C4-2B (cell line): ENCODE measurements around the gene CEP72.

Experiments used
- H3K27ac ChIP-seq: fragments of 450-650 bp; 2 replicates; pipeline ENCODE4 v1.5.1; 2017
- CTCF ChIP-seq: fragments of 450-650 bp; conservative IDR thresholded peaks from 2 replicates; pipeline ENCODE4 v1.5.1; 2017; ENCODE audit warnings: mild to moderate bottlenecking
- ZFX ChIP-seq: fragments of 450-650 bp; IDR thresholded peaks from 2 replicates; pipeline ENCODE4 v1.6.1; 2017

CEP72 gene

GRCh38 chr5:663436-664342, 51.5 kb downstream of the CEP72 start:
- peak overlapping the region; percentile 80 for H3K27ac ChIP-seq
- TF ChIP-seq ZFX (no peak), CTCF (peak; percentile 34)

- peak overlapping the region; percentile 80 for H3K27ac ChIP-seq
- peak; percentile 36; the same call in 1 of the 2 replicates for TF ChIP-seq ZFX
- TF ChIP-seq CTCF = peak; percentile 30
These were observed 52.3 kb downstream of the CEP72 start for GRCh38 chr5:664343-664993.

- TF ChIP-seq ZFX = no peak
- TF ChIP-seq CTCF = no peak
- H3K27ac ChIP-seq = peak overlapping the region; percentile 80
These were observed 52.8 kb downstream of the CEP72 start for GRCh38 chr5:664994-665360.

- no peak for TF ChIP-seq ZFX
- TF ChIP-seq CTCF = no peak
- peak overlapping the region; percentile 80 for H3K27ac ChIP-seq
These were observed 53.4 kb downstream of the CEP72 start for GRCh38 chr5:665541-665955.

- TF ChIP-seq ZFX (no peak), CTCF (no peak)
- no peak overlapping the region for H3K27ac ChIP-seq
These were observed 54.0 kb downstream of the CEP72 start for GRCh38 chr5:665956-666711.

- no peak overlapping the region for H3K27ac ChIP-seq
- TF ChIP-seq ZFX = no peak
- no peak for TF ChIP-seq CTCF
These were observed 54.8 kb downstream of the CEP72 start for GRCh38 chr5:666816-667498.
